ENCODE results near the gene WNK3. TPM values are rescaled to one million over a fixed set of nuclear protein-coding genes. Genes with fewer than 3 reads are reported as not detected.

WNK3 gene
- 0.14 and 0.28 TPM in 2 replicates for total RNA-seq

GRCh38 chrX:54357414-54358377 is at the start of gene WNK3:
Gene WNK3, minus strand, starts transcription at chrX:54358046.

GRCh38 chrX:54182864-54183613 is 174.8 kb downstream of the WNK3 start, which contains the start of gene FAM120C:
Gene FAM120C, minus strand, starts transcription at chrX:54183254. Its CDS starts 56 bp downstream, at chrX:54183198.

Other genes starting within 250 kb of the WNK3 start
- 3.4 and 4.3 TPM in 2 replicates for gene FAM120C, start 174.8 kb downstream of the WNK3 start, total RNA-seq
- 10.4 and 12.0 TPM in 2 replicates for gene TSR2, start 82.4 kb upstream of the WNK3 start, total RNA-seq
- 2.0 and 3.0 TPM in 2 replicates for gene FGD1, start 138.2 kb upstream of the WNK3 start, total RNA-seq
- 15.9 and 18.3 TPM in 2 replicates for gene GNL3L, start 172.2 kb upstream of the WNK3 start, total RNA-seq